K562 (cell line): ENCODE results near the gene IFI30. TPM values are rescaled to one million over a fixed set of nuclear protein-coding genes. Genes with fewer than 3 reads are reported as not detected.

ENCODE experiments used
- CHD1 ChIP-seq: fragments of 200-600 bp; sonication (generic); IDR thresholded peaks from one replicate; pipeline ENCODE4 v1.6.1; 2012; ENCODE audit warnings: mild to moderate bottlenecking, moderate library complexity, low read length, inconsistent platforms
- GATAD2A ChIP-seq: fragments of 450-650 bp; IDR thresholded peaks from 2 replicates; pipeline ENCODE4 v1.6.1; 2017
- HEY1 ChIP-seq: fragments of 250-450 bp; sonication (Bioruptor Pico); IDR thresholded peaks from 2 replicates; pipeline ENCODE4 v1.5.0; 2020; ENCODE audit warnings: mild to moderate bottlenecking, moderate library complexity, borderline replicate concordance
- ID3 ChIP-seq, 2 experiments: fragments of 250-450 bp in 1 of 2; fragments of 450-650 bp in 1 of 2; sonication (Bioruptor Pico) in 1 of 2; IDR thresholded peaks; 2 replicates each; pipeline versions ENCODE4 v1.6.1 to v1.8.0; 2016 to 2021; ENCODE audit warnings: mild to moderate bottlenecking in 2 of 2, moderate library complexity in 2 of 2, missing compliant biosample characterization in 1 of 2, missing genetic modification characterization in 1 of 2
- LCOR ChIP-seq: sonication (generic); formaldehyde crosslinking; IDR thresholded peaks from 2 replicates; pipeline ENCODE4 v1.8.0; 2022; ENCODE audit warnings: mild to moderate bottlenecking, missing genetic modification reagents
- MNT ChIP-seq, 2 experiments: fragments of 450-650 bp; conservative IDR thresholded peaks; 2 replicates each; pipeline ENCODE4 v1.6.1; 2017; ENCODE audit warnings: mild to moderate bottlenecking in 2 of 2, moderate library complexity in 2 of 2
- NBN ChIP-seq: fragments of 450-650 bp; IDR thresholded peaks from 2 replicates; pipeline ENCODE4 v1.6.1; 2016; ENCODE audit warnings: low read depth, mild to moderate bottlenecking
- PHF20 ChIP-seq: fragments of 450-650 bp; IDR thresholded peaks from 2 replicates; pipeline ENCODE4 v1.6.1; 2018; ENCODE audit not compliant: partially characterized antibody
- PML ChIP-seq: IDR thresholded peaks from 2 replicates; pipeline ENCODE4 v1.6.1; 2012; ENCODE audit warnings: low read length, inconsistent platforms
- RB1 ChIP-seq: fragments of 450-650 bp; IDR thresholded peaks from 2 replicates; pipeline ENCODE4 v1.6.1; 2017; ENCODE audit warnings: low read depth, mild to moderate bottlenecking
- RBM17 ChIP-seq: fragments of 200-400 bp; formaldehyde crosslinking; IDR thresholded peaks from 2 replicates; pipeline ENCODE4 v1.6.1; 2017; ENCODE audit warnings: low read depth, mild to moderate bottlenecking, low read length, borderline replicate concordance
- SNRNP70 ChIP-seq: fragments of 200-400 bp; formaldehyde crosslinking; optimal IDR thresholded peaks from 2 replicates; pipeline ENCODE3; 2017; ENCODE audit warnings: low read depth, low read length
- TAF1 ChIP-seq: IDR thresholded peaks from 2 replicates; pipeline ENCODE4 v1.6.1; 2011; ENCODE audit warnings: mild to moderate bottlenecking, low read length, moderate library complexity; ENCODE audit not compliant: insufficient read depth, control insufficient read depth, severe bottlenecking; ENCODE audit errors: extremely low read depth
- TGIF2 ChIP-seq: sonication (generic); formaldehyde crosslinking; IDR thresholded peaks from 2 replicates; pipeline ENCODE4 v1.8.1; 2022; ENCODE audit warnings: mild to moderate bottlenecking, missing genetic modification reagents, moderate library complexity
- UBTF ChIP-seq, 2 experiments: IDR thresholded peaks; 2 replicates each; pipeline ENCODE4 v1.6.1; 2012; ENCODE audit warnings: improper control_type of control experiment in 2 of 2, low read depth in 2 of 2, low read length in 2 of 2, borderline replicate concordance in 1 of 2
- VEZF1 ChIP-seq: fragments of 200-800 bp; sonication (Bioruptor generic); IDR thresholded peaks from 2 replicates; pipeline ENCODE4 v1.6.1; 2017; ENCODE audit warnings: missing genetic modification characterization, missing compliant biosample characterization
- ZNF324 ChIP-seq: fragments of 250-450 bp; sonication (Bioruptor Pico); IDR thresholded peaks from 2 replicates; pipeline ENCODE4 v1.4.0; 2020; ENCODE audit warnings: mild to moderate bottlenecking
- ZNF511 ChIP-seq: sonication (generic); formaldehyde crosslinking; IDR thresholded peaks from 2 replicates; pipeline ENCODE4 v1.8.0; 2022; ENCODE audit warnings: mild to moderate bottlenecking, missing genetic modification reagents
- ZNF696 ChIP-seq: fragments of 250-450 bp; sonication (Bioruptor Pico); conservative IDR thresholded peaks from 2 replicates; pipeline ENCODE4 v1.4.0; 2020; ENCODE audit warnings: mild to moderate bottlenecking, moderate library complexity
- ZNF79 ChIP-seq: fragments of 250-450 bp; sonication (Bioruptor Pico); IDR thresholded peaks from 2 replicates; pipeline ENCODE4 v1.4.0; 2020; ENCODE audit warnings: low read depth, mild to moderate bottlenecking, moderate library complexity
- ZSCAN29 ChIP-seq: fragments of 450-650 bp; IDR thresholded peaks from 2 replicates; pipeline ENCODE4 v1.6.1; 2017
- polyA plus RNA-seq, 8 experiments: library from polyadenylated mRNA; depleted of rRNA in 4 of 8; stranded (reverse) in 5 of 8; unstranded in 3 of 8; fragments of >200 nt; fragmentation: Nextera tagmentation in 2 of 8; fragmentation: Illumina TruSeq in 1 of 8; extraction: Ambion mirVana in 2 of 8; extraction: Trizol in 1 of 8; gene quantifications; 2 replicates each; pipeline versions ENCODE4 v1.2.1 to v1.2.3, GENCODE V29; 2011 to 2014; ENCODE audit warnings: inconsistent platforms in 1 of 8, missing spikeins in 1 of 8
- total RNA-seq, 7 experiments: library from RNA; depleted of rRNA in 6 of 7; stranded (reverse); fragments of >200 nt in 6 of 7; fragmentation: Illumina TruSeq in 2 of 7; extraction: Trizol in 2 of 7; gene quantifications; 2 replicates each; pipeline versions ENCODE4 v1.2.1 to v1.2.3, GENCODE V29; 2011 to 2021; ENCODE audit warnings: low replicate concordance in 1 of 7

Gene IFI30
- total and polyA plus RNA-seq, 9 of the 15 experiments (the other 6 are each of a cell fraction or from before 2014, with no cell fraction given): 63.7 to 430 (median 109) TPM

GRCh38 chr19:18193388-18194180 is 20.0 kb downstream of the IFI30 start (continued):
- TF ChIP-seq RB1: 0 out of 2 replicates have a peak, but pooled peaks have one; percentile 4
- TF ChIP-seq LCOR (CRISPR knock-in tag): 0 out of 2 replicates have a peak, but pooled peaks have one; percentile 50
- no peak for TF ChIP-seq RBM17
- no peak for TF ChIP-seq SNRNP70
- peak; percentile 39 for TF ChIP-seq PHF20
- no peak for TF ChIP-seq ZSCAN29
- no peak for TF ChIP-seq NBN
- peak; percentile 51; the same call in 1 of the 2 replicates for TF ChIP-seq PML
- TF ChIP-seq ZNF511: peak; percentile 47; the same call in 1 of the 2 replicates
- peak; percentile 61 for TF ChIP-seq CHD1
- no peak for TF ChIP-seq ZNF79
- TF ChIP-seq GATAD2A: no peak
- TF ChIP-seq HEY1: no peak
- no peak for TF ChIP-seq ID3 (CRISPR knock-in tag; IDR thresholded peaks at IDR 0.05)
- TF ChIP-seq ID3 (tag; IDR thresholded peaks at IDR 0.05): 0 out of 2 replicates have a peak, but pooled peaks have one; percentile 17
- no peak for TF ChIP-seq VEZF1
- 0 out of 2 replicates have a peak, but pooled peaks have one; percentile 39 for TF ChIP-seq TGIF2 (CRISPR knock-in tag)
- peak; percentile 9 to 17; a peak in 1 of 4 replicates for TF ChIP-seq MNT (conservative IDR thresholded peaks at IDR 0.05)
- peak; percentile 93 for TF ChIP-seq ZNF696 (CRISPR knock-in tag)
- TF ChIP-seq ZNF324 (CRISPR knock-in tag): no peak
- TF ChIP-seq UBTF (IDR thresholded peaks at IDR 0.05; ENCODE audit: borderline replicate concordance in 1 of 2, low read depth in 2 of 2, low read length in 2 of 2): no peak
- TF ChIP-seq TAF1: no peak
